ENCODE measurements around the gene ETV3. TPM values are rescaled to one million over a fixed set of nuclear protein-coding genes. Genes with fewer than 3 reads are reported as not detected.

The ETV3 gene
- total RNA-seq, 1 experiment from 2014 or later = 21.2 TPM

- Histone ChIP-seq H3K9ac (ENCODE audit: low read length) (no peak overlapping the region), H4K20me1 (ENCODE audit: insufficient read depth) (no peaks in the 10 kb centered on the region), H3K79me2 (ENCODE audit: insufficient read depth, low read length) (no peaks in the 10 kb centered on the region), H3K27ac (ENCODE audit: low read depth, low read length) (no peak overlapping the region), H2AFZ (ENCODE audit: low read depth, low read length, poor library complexity, severe bottlenecking) (no peak overlapping the region), H3K9me3 (ENCODE audit: control insufficient read depth in 1 of 2, insufficient read depth in 1 of 2, low read depth in 1 of 2, low read length in 2 of 2) (no peaks in the 10 kb centered on the region), H3K27me3 (ENCODE audit: insufficient read depth, low read length) (no peaks in the 10 kb centered on the region), H3K9me2 (ENCODE audit: insufficient read depth) (no peaks in the 10 kb centered on the region), H3K4me1 (ENCODE audit: control insufficient read depth in 1 of 2, insufficient read depth in 2 of 2, low read length in 2 of 2) (peaks cover 8 to 34% of the 10 kb centered on the region in 2 experiments; a peak in 3 of 4 replicates), H3K4me2 (ENCODE audit: low read length) (no peak overlapping the region), H3K36me3 (ENCODE audit: control insufficient read depth in 1 of 2, insufficient read depth in 2 of 2, low read length in 2 of 2) (no peaks in the 10 kb centered on the region), H3K4me3 (replicated peaks in 1 of 2; ENCODE audit: low read depth in 1 of 2, low read length in 2 of 2) (no peak overlapping the region)
- ATAC-seq (no peak), DNase-seq (ENCODE audit: low read depth, low spot score) (no peak)
- BruUV-seq (replicated peaks) = no TSS peak
- CTCF ChIA-PET = interaction anchor here (1.1 to 1.6 kb wide), 2 partner anchors 62 to 78 kb away, joined by 3 to 5 read pairs; no protein-coding TSS in a partner anchor
- intact Hi-C loops (cut with micrococcal nuclease) = no loop called here
- TF ChIP-seq, protein P1, sequence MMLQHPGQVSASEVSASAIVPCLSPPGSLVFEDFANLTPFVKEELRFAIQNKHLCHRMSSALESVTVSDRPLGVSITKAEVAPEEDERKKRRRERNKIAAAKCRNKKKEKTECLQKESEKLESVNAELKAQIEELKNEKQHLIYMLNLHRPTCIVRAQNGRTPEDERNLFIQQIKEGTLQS (IDR thresholded peaks at IDR 0.05) = no peak
- TF ChIP-seq CEBPB (IDR thresholded peaks at IDR 0.05; ENCODE audit: low read depth) = no peak
- no peak for TF ChIP-seq ELF1 (IDR thresholded peaks at IDR 0.05; ENCODE audit: borderline replicate concordance, low read depth)
- TF ChIP-seq YY1 (IDR thresholded peaks at IDR 0.05; ENCODE audit: extremely low read depth, insufficient replicate concordance, low read depth, low read length) = no peak
- TF ChIP-seq SRF (IDR thresholded peaks at IDR 0.05; ENCODE audit: low read depth) = no peak
- TF ChIP-seq JUND (IDR thresholded peaks at IDR 0.05) = no peak
- no peak for TF ChIP-seq ZNF274 (IDR thresholded peaks at IDR 0.05; ENCODE audit: low read depth, low read length)
- TF ChIP-seq, protein P2, sequence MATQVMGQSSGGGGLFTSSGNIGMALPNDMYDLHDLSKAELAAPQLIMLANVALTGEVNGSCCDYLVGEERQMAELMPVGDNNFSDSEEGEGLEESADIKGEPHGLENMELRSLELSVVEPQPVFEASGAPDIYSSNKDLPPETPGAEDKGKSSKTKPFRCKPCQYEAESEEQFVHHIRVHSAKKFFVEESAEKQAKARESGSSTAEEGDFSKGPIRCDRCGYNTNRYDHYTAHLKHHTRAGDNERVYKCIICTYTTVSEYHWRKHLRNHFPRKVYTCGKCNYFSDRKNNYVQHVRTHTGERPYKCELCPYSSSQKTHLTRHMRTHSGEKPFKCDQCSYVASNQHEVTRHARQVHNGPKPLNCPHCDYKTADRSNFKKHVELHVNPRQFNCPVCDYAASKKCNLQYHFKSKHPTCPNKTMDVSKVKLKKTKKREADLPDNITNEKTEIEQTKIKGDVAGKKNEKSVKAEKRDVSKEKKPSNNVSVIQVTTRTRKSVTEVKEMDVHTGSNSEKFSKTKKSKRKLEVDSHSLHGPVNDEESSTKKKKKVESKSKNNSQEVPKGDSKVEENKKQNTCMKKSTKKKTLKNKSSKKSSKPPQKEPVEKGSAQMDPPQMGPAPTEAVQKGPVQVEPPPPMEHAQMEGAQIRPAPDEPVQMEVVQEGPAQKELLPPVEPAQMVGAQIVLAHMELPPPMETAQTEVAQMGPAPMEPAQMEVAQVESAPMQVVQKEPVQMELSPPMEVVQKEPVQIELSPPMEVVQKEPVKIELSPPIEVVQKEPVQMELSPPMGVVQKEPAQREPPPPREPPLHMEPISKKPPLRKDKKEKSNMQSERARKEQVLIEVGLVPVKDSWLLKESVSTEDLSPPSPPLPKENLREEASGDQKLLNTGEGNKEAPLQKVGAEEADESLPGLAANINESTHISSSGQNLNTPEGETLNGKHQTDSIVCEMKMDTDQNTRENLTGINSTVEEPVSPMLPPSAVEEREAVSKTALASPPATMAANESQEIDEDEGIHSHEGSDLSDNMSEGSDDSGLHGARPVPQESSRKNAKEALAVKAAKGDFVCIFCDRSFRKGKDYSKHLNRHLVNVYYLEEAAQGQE (IDR thresholded peaks at IDR 0.05; ENCODE audit: low read depth) = no peak
- TF ChIP-seq SP1 (IDR thresholded peaks at IDR 0.05; ENCODE audit: low read depth) = no peak
- TF ChIP-seq POLR2AphosphoS5 (IDR thresholded peaks at IDR 0.05; ENCODE audit: low read depth, low read length) = no peak
- POLR2A ChIA-PET = no interaction called here
- RAD21 ChIA-PET (ENCODE audit: low non-redundant PET in 1 of 2, low total read pairs in 2 of 2, uncharacterized antibody in 2 of 2, unreplicated experiment in 2 of 2) = interaction anchor here in 1 of 2 experiments (2.0 kb wide), 1 partner anchor 62 kb away, joined by 6 read pairs; no protein-coding TSS in a partner anchor
These were observed 14.3 kb upstream of the ETV3 start for GRCh38 chr1:157152510-157152909.
